Measurements from ENCODE around the gene AURKA.

AURKA gene

DNA sequence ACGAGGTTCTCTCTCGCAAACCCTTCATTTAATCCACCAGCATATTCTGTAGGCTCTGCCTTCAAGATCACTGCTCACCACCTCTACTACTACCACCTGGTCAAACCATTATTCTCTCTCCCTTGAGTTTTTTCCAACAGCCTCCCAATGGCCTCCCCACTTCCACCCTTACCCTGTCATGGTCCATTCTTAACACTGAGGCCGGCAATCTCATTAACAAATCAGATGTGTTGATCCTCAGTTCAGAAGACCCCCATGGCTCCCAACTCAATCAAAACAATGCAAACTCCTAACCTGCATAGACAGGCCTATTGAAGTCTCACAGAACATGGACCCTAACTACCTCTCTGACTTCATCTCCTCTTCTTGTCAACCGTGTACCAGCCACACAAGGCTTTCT lies 2.2 kb downstream of the AURKA start:
- DNase-seq = no peak

DNA sequence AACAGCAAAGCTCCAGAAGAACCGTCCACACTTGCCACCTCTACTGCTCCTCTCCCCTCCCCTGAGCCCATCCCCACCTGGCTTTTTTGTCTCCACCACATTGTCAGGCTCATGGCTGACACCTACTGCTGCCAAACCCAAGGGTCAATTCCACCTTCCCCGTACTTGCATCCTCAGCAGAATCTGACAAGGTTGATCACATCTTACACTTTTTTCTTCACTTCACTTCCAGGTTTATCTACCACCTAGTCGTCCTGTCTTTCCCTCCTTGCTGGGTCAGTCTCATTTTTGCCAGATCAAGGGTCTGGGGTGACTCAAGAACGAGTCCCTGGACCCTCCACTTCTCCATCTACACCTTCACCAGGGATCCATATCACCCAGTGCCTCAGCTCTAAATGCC lies 3.1 kb downstream of the AURKA start:
- no peak for DNase-seq

DNA sequence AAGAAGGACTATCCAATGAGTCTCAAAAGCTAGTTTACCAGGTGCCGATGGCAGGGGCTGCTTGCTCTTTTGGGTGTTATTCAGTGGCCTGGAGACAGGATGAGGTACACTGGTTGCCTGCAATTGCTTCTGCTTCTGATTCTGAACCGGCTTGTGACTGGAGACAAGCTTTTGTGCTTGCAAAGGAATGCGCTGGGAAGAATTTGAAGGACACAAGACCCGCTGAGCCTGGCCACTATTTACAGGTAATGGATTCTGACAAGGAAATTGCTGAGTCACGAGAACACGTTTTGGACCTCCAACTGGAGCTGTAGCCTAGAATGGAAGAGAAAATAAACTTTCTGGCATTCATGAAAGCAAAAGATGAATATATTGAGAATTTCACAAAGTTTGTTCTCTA lies 5.8 kb downstream of the AURKA start:
- DNase-seq = no peak

DNA sequence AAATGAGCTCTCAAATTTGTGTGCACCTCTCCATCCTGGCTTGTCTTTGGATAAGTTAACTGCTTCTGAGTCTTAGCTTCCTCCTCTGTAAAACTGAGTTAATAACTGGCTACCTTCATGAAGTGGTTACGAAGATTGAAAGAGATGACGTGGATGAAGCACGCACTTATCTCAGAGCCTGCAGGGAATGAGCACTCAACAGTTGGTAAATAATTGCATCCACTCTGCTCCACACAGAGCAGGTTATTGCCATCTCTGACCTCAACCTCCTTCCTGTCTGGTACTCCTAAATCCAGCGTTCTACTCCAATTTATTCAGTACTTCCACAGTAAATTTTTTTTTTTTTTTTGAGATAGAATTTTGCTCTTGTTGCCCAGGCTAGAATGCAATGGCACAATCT lies 6.9 kb downstream of the AURKA start:
- DNase-seq = no peak

DNA sequence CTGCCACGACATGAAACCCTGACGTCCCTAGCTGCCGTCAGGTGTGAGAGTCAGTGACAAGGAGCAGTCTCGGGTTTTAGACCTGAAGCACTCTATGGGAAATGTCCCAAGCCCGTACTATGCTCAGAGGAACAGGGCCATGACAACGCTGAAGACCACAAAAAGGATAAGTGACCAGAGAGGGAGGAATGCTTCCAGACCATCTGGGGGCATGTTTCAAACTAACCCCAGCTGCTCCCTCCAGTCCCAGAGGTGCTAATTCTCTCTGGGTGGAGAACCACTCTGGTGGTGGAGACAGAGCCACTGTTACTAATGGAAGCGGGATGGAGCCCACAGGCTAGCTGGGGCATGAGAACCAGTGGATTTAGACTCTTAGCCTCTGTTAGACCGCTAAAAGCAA lies 8.7 kb downstream of the AURKA start:
- DNase-seq = no peak

DNA sequence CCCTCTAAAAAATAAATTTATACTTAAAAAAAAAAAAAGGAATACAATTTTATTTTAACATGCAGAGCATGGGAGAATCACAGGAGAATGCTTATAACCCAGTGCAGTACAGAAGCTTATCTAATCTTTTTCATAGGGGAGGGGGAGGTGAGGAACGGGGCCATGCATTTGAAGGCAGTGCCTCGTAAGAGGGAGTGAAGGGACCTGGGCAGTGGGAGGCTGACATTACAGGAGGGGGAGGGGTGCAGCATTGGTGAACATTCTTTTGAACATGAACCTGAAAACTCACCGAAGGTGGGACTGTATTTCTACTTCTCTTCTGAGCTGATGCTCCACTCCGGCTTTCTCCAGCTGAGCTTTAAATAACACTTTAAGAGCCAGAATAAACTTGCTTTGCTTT lies 9.3 kb downstream of the AURKA start:
- no peak for DNase-seq

DNA sequence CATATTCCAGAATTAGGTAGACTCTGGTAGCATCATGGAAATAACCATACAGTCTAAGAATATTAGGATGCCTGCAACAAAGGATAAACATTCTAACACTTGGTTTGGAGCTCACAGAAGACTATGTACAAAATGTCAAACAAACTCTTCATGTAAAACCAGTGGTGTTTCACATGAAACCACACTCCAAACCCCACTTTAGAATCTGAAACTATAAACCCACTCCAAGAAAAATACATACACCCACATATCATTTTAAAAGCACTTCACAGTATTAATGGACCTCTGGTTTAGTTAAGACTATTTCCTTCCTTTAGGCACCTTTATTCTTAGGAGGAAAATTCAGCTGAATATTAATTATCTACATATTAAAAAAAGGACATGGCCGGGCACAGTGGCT lies 10.5 kb downstream of the AURKA start:
- no peak for DNase-seq

DNA sequence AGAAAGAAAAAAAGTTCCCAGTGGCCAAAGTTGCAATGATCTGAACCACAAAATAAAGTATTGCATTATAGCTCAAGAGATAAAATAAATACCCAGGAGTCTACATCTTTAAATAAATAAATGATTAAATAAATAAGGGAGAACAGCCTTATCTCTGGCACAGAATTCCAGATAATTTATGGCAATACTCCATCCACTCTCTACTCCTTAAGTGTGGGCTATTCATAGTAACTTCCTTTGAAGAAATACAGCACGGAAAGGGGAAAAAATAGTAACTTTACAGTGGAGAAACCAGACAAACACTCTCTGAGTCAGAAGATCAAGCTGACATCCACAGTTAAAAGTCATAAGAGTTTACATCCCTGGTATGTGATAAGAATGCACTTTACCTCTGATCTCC lies 11.6 kb downstream of the AURKA start:
- no peak for DNase-seq

DNA sequence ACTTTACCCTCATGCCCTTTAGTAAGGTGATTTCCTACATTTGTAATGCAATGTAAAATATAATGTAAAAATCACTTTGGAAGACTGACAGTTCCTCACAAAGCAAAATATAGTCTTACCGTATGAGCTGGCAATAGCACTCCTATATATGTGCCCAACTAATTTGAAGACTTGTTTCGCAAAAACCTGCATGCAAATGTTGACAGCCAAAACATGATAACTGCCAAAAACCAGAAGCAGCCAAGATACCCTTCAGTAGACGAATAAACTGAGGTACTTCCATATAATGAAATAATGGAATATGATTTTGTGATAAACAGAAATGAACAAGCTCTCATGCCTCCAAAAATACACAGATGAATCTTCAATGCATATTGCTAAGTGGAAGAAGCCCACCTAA lies 13.6 kb downstream of the AURKA start:
- no peak for DNase-seq

DNA sequence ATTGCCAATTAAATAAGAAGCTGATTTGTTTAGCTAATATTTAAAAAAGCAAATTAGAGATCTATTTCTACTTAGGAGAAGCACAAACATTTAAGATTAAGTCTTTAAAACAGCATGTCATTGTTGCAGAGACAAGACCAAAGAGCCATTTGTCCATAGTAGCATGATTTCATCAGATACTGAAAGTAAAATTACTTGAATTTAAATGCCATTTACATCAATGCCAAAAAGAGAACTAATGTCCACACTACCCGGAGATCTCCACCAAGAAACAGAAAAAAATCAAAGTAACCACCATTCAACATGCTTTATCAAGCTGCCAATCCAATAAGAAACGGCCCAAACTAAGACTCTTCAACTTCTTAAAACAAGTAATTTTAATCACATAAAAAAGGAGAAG lies 15.7 kb downstream of the AURKA start:
- DNase-seq = no peak

DNA sequence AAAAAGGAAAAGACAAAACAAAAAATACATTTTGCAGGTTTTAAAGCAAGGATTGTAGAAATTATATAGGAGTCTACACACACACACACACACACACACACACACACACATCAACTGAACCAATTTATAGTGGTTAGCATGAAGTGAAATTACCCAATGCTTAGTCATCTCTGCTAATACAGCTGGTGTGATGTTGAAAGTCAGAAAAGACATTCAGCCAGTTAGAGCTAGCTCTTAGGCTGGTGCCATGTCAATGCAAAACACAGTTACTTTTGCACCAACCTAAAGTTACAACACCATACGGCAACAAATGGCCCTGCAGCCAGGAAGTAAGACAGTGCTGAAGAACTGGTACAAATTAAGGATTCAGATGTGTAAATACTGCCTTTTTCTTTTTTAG lies 18.1 kb downstream of the AURKA start:
- DNase-seq = no peak

DNA sequence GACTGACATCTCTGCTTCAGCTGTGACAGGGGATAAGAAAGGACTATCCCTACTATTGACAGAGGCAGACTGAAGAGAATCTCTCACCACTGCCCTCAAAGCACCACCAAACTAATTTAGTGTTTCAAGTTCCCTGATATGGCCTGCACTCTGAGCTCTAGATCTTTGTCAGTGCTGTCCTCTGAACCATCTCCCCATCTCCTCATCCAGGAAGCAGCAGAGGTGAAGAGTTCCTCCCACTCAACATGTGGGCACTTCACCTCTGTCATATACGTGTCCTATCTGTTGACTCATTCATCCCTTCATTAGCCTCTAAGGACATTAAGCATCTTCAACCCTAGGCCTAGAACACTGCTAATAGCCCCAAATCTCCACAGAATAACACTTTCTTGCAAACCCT lies 19.2 kb downstream of the AURKA start:
- DNase-seq = no peak

DNA sequence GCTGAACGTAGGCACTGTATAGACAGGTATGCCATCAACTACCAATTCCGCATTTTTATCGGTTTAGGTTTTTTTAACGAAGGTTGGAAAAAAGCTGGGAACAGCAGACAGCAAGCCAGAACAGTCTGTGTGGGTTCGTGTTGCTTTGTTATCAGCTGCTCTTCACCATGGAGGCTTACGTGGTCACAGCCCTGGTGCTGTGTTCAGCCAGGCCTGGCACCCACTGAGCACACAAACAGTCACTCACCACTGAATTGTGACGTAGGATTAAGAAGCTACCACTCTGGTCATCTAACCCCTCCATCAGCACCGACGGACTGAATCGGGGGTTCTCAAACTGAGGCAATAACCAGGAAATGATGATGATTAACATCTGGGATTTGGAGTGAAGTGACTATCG lies 20.0 kb downstream of the AURKA start:
- no peak for DNase-seq

DNA sequence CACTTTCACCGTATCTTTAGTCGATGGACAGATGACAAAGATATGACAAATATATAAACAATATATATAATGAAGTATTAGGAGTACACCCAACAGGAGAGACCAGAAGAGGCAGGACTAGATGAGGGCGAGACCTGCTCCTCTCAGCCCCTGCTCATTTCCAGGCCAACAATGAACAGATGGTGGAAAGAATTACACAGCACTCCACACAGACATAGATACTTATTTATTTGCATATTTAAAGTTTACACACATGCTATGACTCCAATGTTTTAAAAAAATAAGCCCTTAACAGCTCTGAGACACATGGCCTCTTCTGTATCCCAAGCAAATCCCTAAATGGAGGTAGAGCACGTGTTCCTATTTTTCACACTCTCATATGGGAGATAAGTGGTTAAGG lies 22.8 kb downstream of the AURKA start:
- no peak for DNase-seq

DNA sequence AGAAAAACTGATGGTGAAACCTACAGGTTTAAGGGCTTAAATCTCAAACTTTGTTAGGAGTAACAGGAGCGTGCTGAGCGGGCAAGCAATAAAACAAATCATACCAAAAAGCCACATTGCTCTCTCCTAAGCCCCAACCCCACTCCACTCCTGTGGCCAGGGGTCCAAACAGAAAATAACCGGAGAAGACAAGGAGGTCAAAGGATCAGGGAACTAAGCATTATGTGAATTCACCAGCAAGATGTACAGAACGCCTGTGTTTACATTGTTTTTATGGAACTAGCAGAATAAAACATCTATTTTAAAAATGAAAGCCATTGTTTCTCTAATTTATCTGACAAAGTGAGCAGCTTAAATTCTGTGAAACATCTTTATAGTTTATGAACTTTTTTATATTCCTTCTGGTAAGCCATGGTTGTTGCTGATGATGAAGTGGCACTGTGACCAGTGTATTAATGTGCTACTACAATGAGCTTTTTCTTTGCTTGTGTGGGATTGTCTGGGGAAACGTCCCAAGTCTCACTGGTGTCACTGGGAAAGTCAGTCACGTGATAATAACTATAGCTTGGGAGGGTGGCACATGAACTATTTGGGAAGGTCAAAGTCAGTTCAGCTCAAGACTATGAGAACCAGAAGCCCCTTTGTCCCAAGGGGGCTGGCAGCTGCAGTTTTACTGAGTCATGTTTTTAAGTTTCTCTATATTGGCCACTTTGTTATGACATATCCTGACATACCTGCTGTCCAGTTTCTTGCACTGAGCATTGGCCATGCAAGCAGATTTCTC lies 23.5 kb downstream of the AURKA start:
- DNase-seq = no peak

DNA sequence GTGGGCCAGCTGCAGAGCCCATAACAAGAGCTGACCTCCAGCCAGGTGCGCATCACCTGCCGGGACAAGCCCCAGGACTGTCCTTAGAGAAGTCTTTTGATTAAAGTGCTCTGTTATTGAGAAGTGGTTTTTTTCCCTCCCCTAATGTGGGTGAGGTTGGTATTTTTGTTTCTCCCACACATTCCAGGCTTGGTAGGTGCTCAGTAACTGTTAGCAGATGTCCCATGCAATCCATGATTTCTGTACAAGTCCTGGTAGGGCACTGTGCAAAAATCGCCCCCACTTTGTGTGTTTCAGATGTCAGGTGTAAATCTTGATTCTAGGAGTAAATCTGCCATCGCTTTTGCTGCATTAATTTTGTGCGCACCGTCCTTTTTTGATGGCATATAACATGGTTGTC lies 28.5 kb downstream of the AURKA start:
- DNase-seq = no peak

DNA sequence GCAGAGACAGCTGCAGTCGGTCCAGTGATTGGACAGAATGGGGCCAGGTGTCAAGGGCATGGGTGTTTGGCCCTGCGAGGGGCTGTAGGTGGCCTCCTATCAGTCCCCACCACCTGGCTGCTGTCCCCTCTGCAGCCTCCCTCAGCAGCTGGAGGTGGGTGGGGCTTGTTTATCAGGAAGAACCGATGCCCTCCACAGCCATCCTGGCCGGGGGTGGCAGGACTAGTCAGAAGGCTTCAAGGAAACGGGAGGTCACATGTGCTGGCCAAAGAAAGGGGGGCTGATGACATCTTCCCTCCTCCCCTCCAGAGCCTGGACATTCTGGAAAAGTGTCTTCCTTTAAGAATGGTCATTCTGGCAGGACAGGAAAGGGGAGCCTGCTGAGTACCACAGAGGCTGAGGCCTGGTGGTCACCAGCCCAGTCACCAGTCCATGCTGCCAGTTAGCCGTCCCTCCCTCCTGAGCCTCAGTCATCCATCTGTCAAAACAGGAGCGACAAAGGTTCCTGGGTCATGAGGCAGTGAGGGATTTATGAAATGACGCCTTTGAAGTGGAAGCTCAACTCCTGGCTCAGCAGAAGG lies 29.1 kb downstream of the AURKA start:
- DNase-seq = no peak

DNA sequence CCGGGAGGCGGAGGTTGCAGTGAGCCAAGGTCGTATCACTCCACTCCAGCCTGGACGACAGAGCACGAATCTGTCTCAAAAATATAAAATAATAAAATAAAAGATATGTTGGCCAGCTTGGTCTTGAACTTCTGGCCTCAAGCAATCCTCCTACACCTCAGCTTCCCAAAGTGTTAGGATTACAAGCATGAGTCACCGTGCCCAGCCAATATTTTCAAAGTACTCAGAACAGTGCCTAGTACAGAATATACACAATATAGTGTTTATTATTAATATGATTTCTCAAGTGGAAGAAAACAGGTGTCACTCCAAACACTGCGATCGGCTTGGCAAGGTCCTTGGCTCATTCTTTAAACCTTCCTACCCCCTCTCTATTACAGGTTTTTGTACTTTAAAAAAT lies 30.1 kb downstream of the AURKA start:
- no peak for DNase-seq

DNA sequence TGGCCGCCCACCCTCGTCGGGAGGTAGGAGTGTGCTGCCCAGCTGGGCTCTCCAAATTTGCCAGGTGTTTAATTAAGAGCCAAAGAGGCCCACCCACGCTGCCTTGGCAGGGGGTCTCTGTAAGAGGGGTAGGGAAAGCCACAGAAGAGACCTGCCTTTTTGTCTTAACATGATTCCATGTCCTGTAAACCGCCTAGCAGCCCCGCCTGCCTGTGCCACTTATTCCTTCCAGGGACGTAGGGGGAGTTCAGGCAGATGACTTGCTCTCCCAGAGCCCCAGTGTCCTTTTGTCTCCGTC lies 31.2 kb downstream of the AURKA start:
- DNase-seq = no peak

DNA sequence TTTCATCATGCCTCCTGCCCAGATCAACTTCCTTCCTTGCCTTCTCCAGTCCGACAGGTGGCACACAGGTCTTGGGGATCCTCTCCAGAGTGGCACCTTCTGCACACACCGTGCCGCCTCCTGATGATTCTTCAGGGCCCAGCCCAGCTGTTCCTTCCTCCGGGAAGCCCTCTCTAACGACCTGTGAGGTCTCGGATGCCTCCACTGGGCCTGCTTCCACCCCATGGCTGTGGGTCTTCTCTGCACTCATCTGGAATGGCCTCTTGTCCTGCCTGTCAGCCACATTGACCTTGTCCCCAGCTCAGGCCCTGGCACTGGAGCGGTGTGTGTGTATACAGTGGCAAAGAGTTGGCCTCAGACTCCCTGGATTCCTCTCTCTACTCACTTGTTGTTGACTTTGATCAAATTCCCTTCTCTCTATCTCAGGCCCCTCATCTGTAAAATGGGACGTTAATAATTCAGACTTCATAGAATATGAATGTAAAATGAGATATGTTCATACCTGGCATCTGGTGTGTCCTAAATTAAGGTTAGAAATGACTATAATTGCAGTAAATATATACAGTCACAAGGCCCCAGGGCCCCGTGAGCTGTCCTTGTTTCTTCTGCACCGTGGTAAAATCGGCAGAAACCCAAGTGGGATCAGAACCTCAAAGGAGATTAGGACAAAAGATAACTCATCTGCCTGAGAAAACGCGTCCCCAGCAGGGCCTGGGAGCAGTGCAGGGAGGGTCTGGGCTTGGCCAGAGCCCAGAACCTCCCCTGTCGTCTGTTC lies 31.7 kb downstream of the AURKA start:
- no peak for DNase-seq

DNA sequence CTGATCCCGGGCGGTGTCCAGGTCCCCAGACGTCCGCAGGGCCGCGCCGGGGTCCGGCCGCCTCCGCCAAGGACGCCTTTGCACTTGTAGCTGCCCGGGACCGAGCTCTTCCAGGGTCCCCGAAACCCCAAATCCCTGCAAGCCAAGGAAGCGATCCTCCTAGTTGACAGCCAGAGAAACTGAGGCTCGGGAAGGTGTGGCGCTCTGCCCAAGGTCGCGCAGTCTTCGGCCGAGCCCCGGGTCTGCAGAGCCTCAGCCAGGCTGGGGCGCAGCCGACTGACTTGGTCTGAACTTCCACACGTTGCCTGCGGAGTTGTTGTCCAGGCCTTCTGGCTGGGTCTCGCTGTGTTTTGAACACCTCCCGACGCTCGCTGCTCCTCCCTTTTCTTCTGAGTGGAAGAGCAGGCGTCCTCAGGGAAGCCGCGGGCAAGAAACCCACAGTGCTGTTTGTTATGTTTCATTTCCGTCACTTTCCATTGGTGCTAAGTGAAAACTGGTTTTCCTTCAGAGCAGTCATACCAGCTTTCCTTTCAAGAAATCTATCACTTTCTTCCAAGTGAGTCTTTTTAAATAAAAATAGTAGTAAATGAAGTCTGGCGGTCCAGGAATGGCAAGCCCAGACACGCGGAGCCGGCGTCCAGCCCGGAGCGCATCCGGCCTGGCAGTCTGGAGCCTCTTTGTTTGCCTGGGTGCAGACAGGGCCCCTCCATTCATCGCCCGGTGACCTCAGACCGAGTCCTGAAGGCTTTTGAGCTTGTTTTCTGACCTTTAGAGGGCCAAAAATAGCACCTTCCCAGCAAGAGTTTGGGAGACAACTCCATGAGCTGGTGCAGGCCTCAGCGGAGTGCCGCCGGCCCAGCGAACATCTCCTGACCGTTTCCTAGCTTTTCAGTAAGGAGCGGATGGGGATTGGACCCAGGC lies 32.5 kb downstream of the AURKA start:
- no peak for DNase-seq

DNA sequence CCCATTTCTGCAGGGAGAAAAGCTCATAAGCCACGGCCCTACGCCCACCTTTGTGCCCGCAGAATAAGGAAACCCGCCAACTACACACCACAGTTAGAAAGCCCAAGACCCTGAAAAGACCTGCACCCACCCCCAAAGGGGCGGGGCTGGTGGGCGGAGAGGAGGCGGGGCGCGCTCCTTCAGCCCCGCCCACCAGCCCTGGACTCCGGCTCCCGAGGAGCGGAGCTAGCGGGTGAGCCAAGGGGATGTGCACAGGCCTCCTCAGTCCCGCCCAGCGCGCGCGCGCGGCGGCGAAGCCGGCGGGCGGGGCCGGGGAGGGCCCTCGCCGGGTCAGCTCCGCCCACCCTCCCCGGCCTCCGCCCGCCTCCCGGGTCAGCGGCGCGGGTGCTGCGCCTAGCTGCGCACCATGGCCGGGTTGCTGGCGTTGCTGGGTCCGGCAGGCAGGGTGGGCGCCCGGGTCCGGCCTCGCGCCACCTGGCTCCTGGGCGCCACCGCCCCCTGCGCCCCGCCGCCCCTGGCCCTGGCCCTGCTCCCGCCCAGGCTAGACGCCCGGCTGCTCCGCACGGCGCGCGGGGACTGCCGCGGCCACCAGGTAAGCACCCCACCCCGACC lies 33.3 kb downstream of the AURKA start, which contains the start of gene FAM210B:
TSS of gene FAM210B (plus strand) at position 375 of the 612 bp plus-strand sequence. CDS start at position 407, 32 bp downstream.
- peak; percentile 80 for DNase-seq

DNA sequence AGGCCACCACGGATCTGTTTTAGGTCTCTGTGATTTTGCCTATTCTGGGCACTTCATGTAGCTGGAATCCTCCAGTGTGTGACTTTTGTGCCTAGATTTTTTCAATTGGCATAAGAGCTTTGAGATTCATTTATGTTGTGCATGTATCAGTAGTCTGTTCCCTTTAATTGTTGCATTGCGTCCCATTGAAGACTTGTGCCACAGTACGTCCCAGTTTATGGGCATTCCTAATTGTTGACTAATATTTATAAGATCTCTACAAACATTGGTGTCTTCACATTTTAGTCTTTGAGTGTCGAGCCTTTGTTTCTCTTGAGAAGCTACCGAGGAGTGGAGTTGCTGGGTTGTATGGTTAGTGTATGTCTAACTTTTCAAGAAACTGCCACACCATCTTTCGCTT lies 33.9 kb downstream of the AURKA start:
- no peak for DNase-seq

Data from stimulated activated naive CD4-positive, alpha-beta T cell treated with Interleukin-2 at 50 U/mL for 16 hours (primary cell).